Effector memory CD8-positive, alpha-beta T cell (primary cell): ENCODE measurements around the gene SLC22A1.

Experiments
- ATAC-seq: fragments of 150-1000 bp; cut with Tn5 transposase; replicated peaks from 2 replicates; pipeline ENCODE4 v1.10.0; 2021; ENCODE audit warnings: mild to moderate bottlenecking, moderate library complexity
- DNase-seq, 3 experiments: peaks; one replicate each; pipeline ENCODE4 v3.0.0; 2021
- H3K27ac Mint-ChIP-seq, 2 donors: one replicate each; pipeline ENCODE4 v1.8.0; 2022; ENCODE audit warnings: mild to moderate bottlenecking in 2 of 2, mixed read lengths in 2 of 2, moderate library complexity in 2 of 2
- H3K27me3 Mint-ChIP-seq, 2 donors: one replicate each; pipeline ENCODE4 v1.8.0; 2022; ENCODE audit warnings: mixed read lengths in 2 of 2
- H3K36me3 Mint-ChIP-seq: one replicate; pipeline ENCODE4 v1.8.0; 2022; ENCODE audit warnings: mild to moderate bottlenecking, moderate library complexity, mixed read lengths; ENCODE audit not compliant: insufficient read depth
- H3K4me1 Mint-ChIP-seq, 2 donors: one replicate each; pipeline ENCODE4 v1.8.0; 2022; ENCODE audit warnings: low read depth in 2 of 2, mixed read lengths in 2 of 2
- H3K4me3 Mint-ChIP-seq, 2 donors: one replicate each; pipeline ENCODE4 v1.8.0; 2022; ENCODE audit warnings: mild to moderate bottlenecking in 2 of 2, mixed read lengths in 2 of 2, moderate library complexity in 2 of 2
- H3K9me3 Mint-ChIP-seq, 2 donors: one replicate each; pipeline ENCODE4 v1.8.0; 2022; ENCODE audit warnings: mixed read lengths in 2 of 2
- total RNA-seq, 9 experiments: gene quantifications; one replicate each; lab custom pipeline; 2026; lab: John Stamatoyannopoulos, UW

Gene SLC22A1
- total RNA-seq, result 0 to 3.3 (median 1.3) reads per million in 9 experiments

GRCh38 chr6:160121558-160121957 is at the start of gene SLC22A1:
Gene SLC22A1, plus strand, starts transcription at chr6:160121815. Its CDS starts 121 bp downstream, at chr6:160121936.
- no peaks in the 10 kb centered on the region for H3K27me3 Mint-ChIP-seq
- H3K36me3 Mint-ChIP-seq, result no peaks in the 10 kb centered on the region
- ATAC-seq (no peak), DNase-seq (no peak)
- no peak within 1 kb of the TSS for H3K4me3 Mint-ChIP-seq
- peak within 1 kb of the TSS in 1 of 2 donors; percentile 26 for H3K27ac Mint-ChIP-seq
- no peaks in the 10 kb centered on the region for H3K9me3 Mint-ChIP-seq
- H3K4me1 Mint-ChIP-seq, result no peaks in the 10 kb centered on the region

DNA sequence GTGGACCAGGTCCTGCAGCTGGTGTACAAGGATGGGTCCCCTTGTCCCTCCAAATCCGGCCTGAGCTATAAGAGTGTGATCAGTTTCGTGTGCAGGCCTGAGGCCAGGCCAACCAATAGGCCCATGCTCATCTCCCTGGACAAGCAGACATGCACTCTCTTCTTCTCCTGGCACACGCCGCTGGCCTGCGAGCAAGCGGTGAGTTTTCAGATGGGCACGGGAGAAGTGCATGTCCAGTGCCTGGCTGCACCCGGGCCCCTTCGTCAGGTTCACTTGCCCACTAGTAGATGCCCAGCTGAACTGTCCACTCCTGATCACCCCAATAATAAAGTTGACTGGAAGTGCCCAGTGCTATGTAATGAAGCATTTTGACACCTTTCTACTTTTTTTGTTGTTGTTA is 48.3 kb upstream of the SLC22A1 start:
- DNase-seq (no peak), ATAC-seq (no peak)
- no peak overlapping the region for H3K4me3 Mint-ChIP-seq
- H3K4me1 Mint-ChIP-seq, result peaks cover 23 to 33% of the 10 kb centered on the region in 2 donors
- peak overlapping the region in 1 of 2 donors; percentile 65 for H3K27ac Mint-ChIP-seq
- H3K36me3 Mint-ChIP-seq, result peaks cover 78% of the 10 kb centered on the region
- no peaks in the 10 kb centered on the region for H3K27me3 Mint-ChIP-seq
- no peaks in the 10 kb centered on the region for H3K9me3 Mint-ChIP-seq

DNA sequence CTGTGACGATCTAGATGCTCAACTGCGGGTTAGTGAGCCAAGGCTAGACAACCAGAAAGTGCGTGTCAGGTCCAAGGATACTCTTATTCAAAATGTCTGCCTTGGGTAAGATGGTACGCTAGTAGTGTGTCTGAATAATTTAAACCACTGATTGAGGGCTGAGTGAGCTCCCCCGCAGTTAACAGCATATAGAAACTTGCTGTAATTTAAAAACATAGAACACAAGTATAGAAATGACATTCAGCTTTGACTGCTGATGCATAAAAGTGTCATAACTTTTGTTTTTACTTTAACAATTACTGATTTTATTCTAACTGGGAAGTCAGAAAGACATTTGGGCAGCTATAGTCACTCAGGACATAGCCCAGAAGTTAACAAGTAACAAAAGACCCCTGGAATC is 45.6 kb upstream of the SLC22A1 start:
- no peak for ATAC-seq
- Mint-ChIP-seq H3K4me1 (peaks cover 0 to 9% of the 10 kb centered on the region in 2 donors), H3K9me3 (no peaks in the 10 kb centered on the region), H3K27me3 (no peaks in the 10 kb centered on the region), H3K27ac (peak overlapping the region in 1 of 2 donors; percentile 41), H3K4me3 (no peak overlapping the region), H3K36me3 (peaks cover 69% of the 10 kb centered on the region)
- DNase-seq, result no peak

DNA sequence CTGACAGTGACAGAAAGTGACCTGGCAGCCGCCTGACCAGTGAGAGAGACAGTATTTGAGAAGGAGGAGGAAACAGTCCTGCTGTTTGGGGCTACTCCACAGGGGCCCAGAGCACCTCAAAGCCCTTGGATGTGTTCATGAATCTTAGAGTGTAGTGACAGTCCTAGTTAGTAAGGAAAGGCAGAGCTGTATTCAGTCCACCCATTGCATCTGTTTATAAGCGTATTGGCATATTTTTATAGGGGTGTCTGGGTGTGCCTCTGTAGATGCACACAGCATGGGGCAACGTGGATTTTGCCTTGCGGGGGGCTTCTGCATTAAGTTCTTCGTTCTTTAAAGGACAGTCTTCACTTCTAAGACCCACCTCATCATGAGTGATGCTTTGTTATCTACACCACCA is 44.6 kb upstream of the SLC22A1 start:
- DNase-seq, result no peak
- Mint-ChIP-seq H3K36me3 (peaks cover 72% of the 10 kb centered on the region), H3K9me3 (no peaks in the 10 kb centered on the region), H3K4me3 (no peak overlapping the region), H3K27me3 (no peaks in the 10 kb centered on the region), H3K27ac (peak overlapping the region in 1 of 2 donors; percentile 44), H3K4me1 (peaks cover 0 to 6% of the 10 kb centered on the region in 2 donors)
- ATAC-seq, result no peak

- Mint-ChIP-seq H3K36me3 (peaks cover 72% of the 10 kb centered on the region), H3K4me1 (peaks cover 0 to 6% of the 10 kb centered on the region in 2 donors), H3K9me3 (no peaks in the 10 kb centered on the region), H3K27me3 (no peaks in the 10 kb centered on the region), H3K27ac (peak overlapping the region in 1 of 2 donors; percentile 44), H3K4me3 (no peak overlapping the region)
- ATAC-seq (no peak), DNase-seq (no peak)
Measured at GRCh38 chr6:160077526-160077925, 44.1 kb upstream of the SLC22A1 start.

DNA sequence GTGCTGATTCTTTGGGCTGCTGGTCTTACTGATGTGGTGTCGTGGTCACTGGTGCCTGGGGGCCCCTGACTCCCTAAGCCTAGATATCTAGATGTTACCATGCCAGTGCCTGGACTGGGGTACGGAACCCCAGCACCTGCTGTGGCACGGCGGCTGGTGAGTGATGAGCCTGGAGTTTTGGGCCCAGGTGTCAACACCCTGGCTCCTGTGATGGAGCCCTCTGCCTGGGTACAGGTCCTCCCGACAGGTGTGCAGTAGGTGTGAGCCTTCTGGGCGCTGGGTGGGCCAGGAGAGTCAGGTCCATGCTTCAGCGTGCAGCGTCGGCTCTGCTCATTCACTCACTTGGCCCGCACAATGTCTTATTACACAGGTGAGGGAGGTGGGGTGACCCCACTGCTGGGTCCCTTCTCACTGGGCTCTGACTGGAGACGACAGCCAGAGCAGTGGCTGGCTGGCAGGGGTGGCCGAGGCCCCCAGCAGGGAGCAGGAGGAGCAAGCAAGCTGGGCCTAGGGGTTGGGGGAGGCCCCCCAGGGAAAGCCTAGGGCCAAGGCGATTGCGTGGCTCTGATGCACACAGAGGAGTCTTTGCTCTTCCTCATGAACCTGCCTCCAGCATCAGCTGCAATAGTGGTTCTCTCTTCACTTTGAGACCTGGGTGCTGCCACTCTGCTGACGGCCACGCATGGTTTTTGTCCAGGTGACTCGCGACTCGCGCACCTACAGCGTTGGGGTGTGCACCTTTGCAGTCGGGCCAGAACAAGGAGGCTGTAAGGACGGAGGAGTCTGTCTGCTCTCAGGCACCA is 42.5 kb upstream of the SLC22A1 start:
- no peak overlapping the region for H3K4me3 Mint-ChIP-seq
- DNase-seq (no peak), ATAC-seq (no peak)
- no peak overlapping the region for H3K27ac Mint-ChIP-seq
- peaks cover 69% of the 10 kb centered on the region for H3K36me3 Mint-ChIP-seq
- H3K27me3 Mint-ChIP-seq, result no peaks in the 10 kb centered on the region
- H3K4me1 Mint-ChIP-seq, result peaks cover 2 to 3% of the 10 kb centered on the region in 2 donors
- H3K9me3 Mint-ChIP-seq, result no peaks in the 10 kb centered on the region

DNA sequence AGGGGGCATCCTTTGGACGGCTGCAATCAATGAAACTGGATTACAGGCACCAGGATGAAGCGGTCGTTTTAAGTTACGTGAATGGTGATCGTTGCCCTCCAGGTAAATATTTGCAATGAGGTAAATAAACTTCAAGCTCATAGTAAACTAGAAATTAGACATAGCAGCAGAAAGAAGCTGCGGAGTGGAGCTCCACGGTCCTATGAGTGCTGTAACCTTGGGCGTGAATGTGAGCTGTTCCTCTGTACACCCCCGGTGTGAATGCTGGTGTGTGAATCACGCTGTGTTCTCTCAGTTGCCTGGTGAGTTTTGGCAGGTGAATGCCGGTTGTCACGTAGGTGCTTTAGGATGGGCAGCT is 42.0 kb upstream of the SLC22A1 start:
- ATAC-seq (no peak), DNase-seq (no peak)
- no peaks in the 10 kb centered on the region for H3K9me3 Mint-ChIP-seq
- H3K27me3 Mint-ChIP-seq, result no peaks in the 10 kb centered on the region
- H3K4me3 Mint-ChIP-seq, result no peak overlapping the region
- H3K27ac Mint-ChIP-seq, result no peak overlapping the region
- H3K4me1 Mint-ChIP-seq, result peaks cover 5% of the 10 kb centered on the region in 2 donors
- H3K36me3 Mint-ChIP-seq, result peaks cover 69% of the 10 kb centered on the region

GRCh38 chr6:160080097-160080496 is 41.5 kb upstream of the SLC22A1 start:
- no peak overlapping the region for H3K4me3 Mint-ChIP-seq
- ATAC-seq, result no peak
- H3K36me3 Mint-ChIP-seq, result peaks cover 70% of the 10 kb centered on the region
- DNase-seq, result no peak
- no peak overlapping the region for H3K27ac Mint-ChIP-seq
- H3K4me1 Mint-ChIP-seq, result peaks cover 6 to 7% of the 10 kb centered on the region in 2 donors
- no peaks in the 10 kb centered on the region for H3K9me3 Mint-ChIP-seq
- no peaks in the 10 kb centered on the region for H3K27me3 Mint-ChIP-seq

DNA sequence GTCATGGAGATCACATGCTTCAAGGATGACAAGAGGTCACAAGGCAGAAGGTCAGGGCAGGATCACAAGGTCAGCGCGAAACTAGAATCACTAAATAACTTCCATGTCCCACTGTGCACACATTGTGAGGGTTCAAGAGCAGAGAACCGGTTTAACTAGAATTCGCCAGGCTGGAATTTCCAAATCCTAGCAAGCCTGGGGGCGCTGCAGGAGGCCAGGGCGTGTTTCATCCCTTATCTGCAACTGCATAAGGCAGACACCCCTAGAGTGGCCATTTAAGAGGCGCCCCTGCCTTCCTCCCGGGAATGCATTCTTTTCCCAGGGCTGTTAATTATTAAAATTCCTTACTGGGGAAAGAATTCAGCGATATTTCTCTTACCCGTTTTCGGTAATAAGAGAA is 40.2 kb upstream of the SLC22A1 start:
- Mint-ChIP-seq H3K4me1 (peaks cover 15 to 16% of the 10 kb centered on the region in 2 donors), H3K36me3 (peaks cover 73% of the 10 kb centered on the region), H3K27me3 (no peaks in the 10 kb centered on the region), H3K27ac (no peak overlapping the region), H3K9me3 (no peaks in the 10 kb centered on the region), H3K4me3 (no peak overlapping the region)
- DNase-seq (no peak), ATAC-seq (no peak)

DNA sequence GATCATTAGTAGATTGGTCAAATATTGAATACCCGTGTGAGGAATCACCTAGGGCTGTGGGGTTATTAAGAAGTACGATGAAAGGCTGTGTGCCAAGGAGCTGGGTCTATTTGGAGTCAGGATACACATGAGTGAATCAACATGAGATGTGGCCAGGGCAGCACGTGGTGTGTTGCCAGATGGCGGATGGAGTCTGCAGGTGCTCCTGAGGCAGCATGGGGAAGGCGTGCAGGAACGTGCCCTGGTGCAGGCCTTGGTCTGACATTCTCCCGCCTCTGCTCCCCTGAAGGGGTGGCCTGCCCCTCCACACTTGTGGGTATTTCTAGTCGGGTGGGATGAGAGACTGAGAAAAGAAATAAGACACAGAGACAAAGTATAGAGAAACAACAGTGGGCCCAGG is 39.0 kb upstream of the SLC22A1 start:
- Mint-ChIP-seq H3K4me1 (peaks cover 15 to 16% of the 10 kb centered on the region in 2 donors), H3K27ac (peak overlapping the region; percentile 72 to 73), H3K4me3 (no peak overlapping the region), H3K27me3 (no peaks in the 10 kb centered on the region), H3K36me3 (peaks cover 77% of the 10 kb centered on the region), H3K9me3 (no peaks in the 10 kb centered on the region)
- ATAC-seq (no peak), DNase-seq (no peak)

DNA sequence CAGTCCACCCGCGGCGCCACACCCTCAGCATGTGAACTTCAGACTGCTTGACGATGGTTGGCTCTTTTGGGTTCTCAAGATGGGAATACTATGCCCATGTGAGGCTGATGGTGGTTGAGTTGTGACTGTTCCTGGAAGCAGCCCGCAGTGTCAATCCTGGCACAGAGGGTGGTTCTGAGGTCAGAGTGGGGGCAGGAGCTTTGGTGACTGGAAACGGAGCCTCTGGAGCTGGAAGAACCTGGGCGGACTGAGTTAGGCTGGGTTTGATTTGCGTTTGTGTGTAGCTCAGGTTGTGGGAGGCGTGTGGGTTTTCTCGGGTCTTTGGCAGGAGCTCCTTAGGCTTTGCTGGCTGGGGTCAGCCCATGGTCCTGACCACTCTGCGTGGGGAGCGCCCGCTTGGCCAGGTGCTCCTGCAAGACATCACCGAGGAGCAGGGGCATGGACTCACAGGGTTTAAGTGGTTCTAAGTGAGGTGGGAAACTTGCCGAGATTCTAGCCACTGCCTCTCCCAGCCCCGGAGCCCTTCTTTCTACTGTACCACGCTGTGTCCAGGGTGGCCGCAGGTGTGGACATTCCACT is 37.3 kb upstream of the SLC22A1 start:
- H3K27ac Mint-ChIP-seq, result peak overlapping the region; percentile 66 to 68

GRCh38 chr6:160085226-160085625 is 36.4 kb upstream of the SLC22A1 start:
- ATAC-seq, result no peak
- no peak for DNase-seq
- Mint-ChIP-seq H3K27me3 (no peaks in the 10 kb centered on the region), H3K36me3 (peaks cover 92% of the 10 kb centered on the region), H3K4me3 (peak overlapping the region in 1 of 2 donors; percentile 17), H3K9me3 (no peaks in the 10 kb centered on the region), H3K27ac (peak overlapping the region in 1 of 2 donors; percentile 72), H3K4me1 (peaks cover 15 to 16% of the 10 kb centered on the region in 2 donors)

More for the DNA sequence above, 37.3 kb upstream of the SLC22A1 start:
- Mint-ChIP-seq H3K4me3 (peak overlapping the region in 1 of 2 donors; percentile 32), H3K27me3 (no peaks in the 10 kb centered on the region), H3K4me1 (peaks cover 15 to 16% of the 10 kb centered on the region in 2 donors), H3K9me3 (no peaks in the 10 kb centered on the region), H3K36me3 (peaks cover 91% of the 10 kb centered on the region)
- no peak for ATAC-seq
- no peak for DNase-seq

DNA sequence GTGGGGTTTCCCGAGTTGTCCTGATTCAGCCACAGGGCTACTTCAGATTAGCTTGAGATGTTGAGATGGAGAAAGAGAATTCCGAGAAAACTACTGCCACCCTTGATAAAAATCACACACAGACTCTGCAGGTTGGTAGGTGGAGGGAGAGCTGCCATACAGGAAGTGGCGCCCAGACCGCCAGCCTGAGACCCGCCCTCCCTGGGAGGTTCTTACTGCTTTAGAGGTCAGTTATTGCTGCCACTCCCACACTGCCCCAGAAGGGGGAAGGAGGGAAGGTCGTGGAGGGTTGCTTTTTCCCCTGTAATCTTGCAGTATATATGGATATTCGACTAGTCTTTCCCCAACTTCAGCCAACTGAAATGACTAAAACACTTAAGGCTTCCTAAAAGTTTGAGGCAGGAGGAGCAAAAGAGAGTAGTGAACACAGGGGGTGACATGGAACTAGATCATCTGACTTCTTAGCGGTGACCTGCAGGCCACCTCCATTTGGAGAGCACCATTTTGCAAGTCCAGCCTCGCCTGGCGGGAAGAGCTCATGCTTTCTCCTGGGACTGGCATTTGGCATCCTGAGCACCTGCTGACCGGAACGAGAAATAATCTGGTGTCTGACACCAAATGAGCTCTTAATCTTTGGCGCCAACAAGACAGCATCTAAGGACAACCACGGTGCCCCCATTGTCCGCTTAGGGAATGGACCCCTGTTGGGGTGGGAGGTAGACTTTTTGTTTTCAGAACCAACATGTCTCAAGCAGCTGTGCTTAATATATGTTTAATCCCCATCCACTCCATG is 35.7 kb upstream of the SLC22A1 start:
- no peaks in the 10 kb centered on the region for H3K9me3 Mint-ChIP-seq
- DNase-seq (no peak), ATAC-seq (peak; percentile 59)
- peaks cover 15 to 16% of the 10 kb centered on the region in 2 donors for H3K4me1 Mint-ChIP-seq
- H3K27me3 Mint-ChIP-seq, result no peaks in the 10 kb centered on the region
- H3K27ac Mint-ChIP-seq, result peak overlapping the region; percentile 49 to 72
- H3K4me3 Mint-ChIP-seq, result peak overlapping the region in 1 of 2 donors; percentile 17
- H3K36me3 Mint-ChIP-seq, result peaks cover 89% of the 10 kb centered on the region
